ENCODE measurements around the gene SAMD11.

DNA sequence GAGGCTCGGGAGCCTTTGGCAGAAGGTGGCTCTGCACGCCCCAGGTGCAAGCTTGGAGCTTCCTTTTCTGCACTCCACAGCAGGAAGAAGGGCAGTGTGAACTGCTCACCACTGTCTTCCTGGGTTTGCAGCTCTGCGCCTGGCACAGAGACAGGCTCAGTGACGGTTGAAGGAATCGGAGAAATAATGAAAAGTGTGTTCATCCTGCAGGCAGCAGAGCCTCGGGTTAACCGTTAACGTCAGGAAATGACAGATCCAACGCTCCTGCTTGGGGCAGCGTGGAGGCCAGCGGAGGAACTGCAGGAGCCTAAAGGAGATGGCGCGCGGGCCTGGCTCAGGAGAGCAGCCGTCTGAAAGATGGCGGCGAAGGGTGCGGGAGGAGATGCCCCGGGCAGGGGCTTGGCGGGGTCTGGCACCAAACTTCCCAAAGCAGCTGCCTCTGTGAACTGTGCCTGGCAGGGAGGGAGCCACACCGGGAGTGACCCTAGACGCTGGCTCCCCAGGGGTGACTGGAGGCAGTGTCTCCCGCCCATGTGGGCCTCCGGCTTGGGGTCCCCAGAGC lies 10.9 kb upstream of the SAMD11 start:
- TF ChIP-seq, protein P1, sequence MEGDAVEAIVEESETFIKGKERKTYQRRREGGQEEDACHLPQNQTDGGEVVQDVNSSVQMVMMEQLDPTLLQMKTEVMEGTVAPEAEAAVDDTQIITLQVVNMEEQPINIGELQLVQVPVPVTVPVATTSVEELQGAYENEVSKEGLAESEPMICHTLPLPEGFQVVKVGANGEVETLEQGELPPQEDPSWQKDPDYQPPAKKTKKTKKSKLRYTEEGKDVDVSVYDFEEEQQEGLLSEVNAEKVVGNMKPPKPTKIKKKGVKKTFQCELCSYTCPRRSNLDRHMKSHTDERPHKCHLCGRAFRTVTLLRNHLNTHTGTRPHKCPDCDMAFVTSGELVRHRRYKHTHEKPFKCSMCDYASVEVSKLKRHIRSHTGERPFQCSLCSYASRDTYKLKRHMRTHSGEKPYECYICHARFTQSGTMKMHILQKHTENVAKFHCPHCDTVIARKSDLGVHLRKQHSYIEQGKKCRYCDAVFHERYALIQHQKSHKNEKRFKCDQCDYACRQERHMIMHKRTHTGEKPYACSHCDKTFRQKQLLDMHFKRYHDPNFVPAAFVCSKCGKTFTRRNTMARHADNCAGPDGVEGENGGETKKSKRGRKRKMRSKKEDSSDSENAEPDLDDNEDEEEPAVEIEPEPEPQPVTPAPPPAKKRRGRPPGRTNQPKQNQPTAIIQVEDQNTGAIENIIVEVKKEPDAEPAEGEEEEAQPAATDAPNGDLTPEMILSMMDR (IDR thresholded peaks at IDR 0.05) = no peak
- TF ChIP-seq POLR2AphosphoS5 (IDR thresholded peaks at IDR 0.05; ENCODE audit: insufficient read depth in 1 of 2, low read depth in 1 of 2) = no peak
